ENCODE results near the gene RAB41.

RAB41 gene

DNA sequence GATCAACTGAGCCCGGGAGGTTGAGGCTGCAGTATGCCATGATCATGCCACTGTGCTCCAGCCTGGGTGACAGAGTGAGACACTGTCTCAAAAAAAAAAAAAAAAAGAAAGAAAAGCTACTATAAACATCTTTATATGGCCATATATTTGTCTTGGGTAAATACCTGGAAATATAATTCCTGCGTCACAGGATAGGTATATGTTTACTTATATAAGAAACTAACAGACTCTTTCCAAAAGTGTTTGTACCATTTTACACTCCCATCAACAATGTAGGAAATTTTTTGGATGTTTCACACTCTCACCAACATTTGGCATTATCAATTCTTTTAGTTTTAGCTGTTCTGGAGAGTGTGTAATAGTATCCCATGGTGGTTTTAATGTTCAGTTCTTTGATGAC lies 34.7 kb upstream of the RAB41 start:
- Mint-ChIP-seq H3K9me3 (peaks cover 2% of the 10 kb centered on the region), H3K4me1 (no peaks in the 10 kb centered on the region), H3K27me3 (ENCODE audit: low read depth) (no peaks in the 10 kb centered on the region), H3K36me3 (ENCODE audit: low read depth) (no peaks in the 10 kb centered on the region), H3K4me3 (no peak overlapping the region), H3K27ac (no peak overlapping the region)
- no peak for TF ChIP-seq CTCF (IDR thresholded peaks at IDR 0.05; ENCODE audit: unreplicated experiment in 3 of 3)

- Mint-ChIP-seq H3K9me3 (peaks cover 2% of the 10 kb centered on the region), H3K36me3 (ENCODE audit: low read depth) (no peaks in the 10 kb centered on the region), H3K27me3 (ENCODE audit: low read depth) (no peaks in the 10 kb centered on the region), H3K27ac (no peak overlapping the region), H3K4me3 (no peak overlapping the region), H3K4me1 (no peaks in the 10 kb centered on the region)
- TF ChIP-seq CTCF (IDR thresholded peaks at IDR 0.05; ENCODE audit: unreplicated experiment in 3 of 3): no peak
These were observed 29.5 kb upstream of the RAB41 start for GRCh38 chrX:70252491-70252890.

DNA sequence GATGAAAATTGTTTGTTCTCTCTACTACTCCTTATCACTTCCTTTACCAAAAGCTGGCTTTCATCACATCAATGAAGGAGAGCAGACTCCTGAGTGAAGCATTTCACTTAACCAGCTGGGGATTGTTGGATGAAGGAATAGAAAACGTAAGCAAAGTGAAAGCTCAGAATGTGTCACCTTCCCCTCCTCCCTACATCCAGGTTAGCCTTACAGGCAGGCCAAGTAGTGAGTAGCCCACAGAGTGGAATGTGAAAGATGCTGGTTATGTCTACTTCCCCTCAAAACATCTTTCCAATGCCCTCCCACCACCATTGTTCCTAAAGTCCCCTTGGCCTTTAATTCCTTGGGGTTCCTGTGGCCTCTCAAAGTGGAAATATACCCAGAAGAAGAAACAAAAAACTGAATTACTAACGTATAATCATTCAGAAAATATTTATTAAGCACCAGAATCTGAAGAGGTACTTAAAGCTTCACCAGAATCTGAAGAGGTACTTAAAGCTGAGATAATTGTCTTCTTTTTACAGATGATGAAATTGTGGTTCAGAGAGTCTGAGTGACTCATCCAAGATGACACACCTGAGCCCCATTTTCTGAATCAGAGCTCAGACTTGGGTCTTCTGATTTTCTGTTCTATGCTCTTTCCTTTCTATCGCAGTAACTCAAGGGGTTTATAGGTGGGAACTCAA lies 28.5 kb upstream of the RAB41 start:
- no peaks in the 10 kb centered on the region for H3K27me3 Mint-ChIP-seq (ENCODE audit: low read depth)
- H3K27ac Mint-ChIP-seq: no peak overlapping the region
- no peak for TF ChIP-seq CTCF (IDR thresholded peaks at IDR 0.05; ENCODE audit: unreplicated experiment in 3 of 3)
- H3K4me3 Mint-ChIP-seq: no peak overlapping the region
- peaks cover 2% of the 10 kb centered on the region for H3K9me3 Mint-ChIP-seq
- H3K4me1 Mint-ChIP-seq: no peaks in the 10 kb centered on the region
- H3K36me3 Mint-ChIP-seq (ENCODE audit: low read depth): no peaks in the 10 kb centered on the region

DNA sequence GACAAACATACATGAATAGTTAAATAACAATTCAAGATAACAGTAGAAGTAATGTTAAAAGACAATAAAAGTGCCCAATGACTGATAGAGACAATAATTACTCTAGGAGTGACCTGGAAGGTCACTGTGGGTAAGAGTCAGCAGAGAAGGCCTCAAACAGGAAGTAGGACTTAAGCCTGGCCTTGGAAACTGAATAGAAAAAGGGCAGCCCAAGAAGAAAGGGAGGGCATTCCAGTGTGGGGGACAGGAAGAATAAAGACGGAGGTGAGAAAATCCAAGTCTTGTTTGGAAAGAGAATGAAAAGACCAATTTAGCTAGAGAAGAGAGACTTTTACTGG lies 27.9 kb upstream of the RAB41 start:
- H3K4me3 Mint-ChIP-seq: no peak overlapping the region
- no peak overlapping the region for H3K27ac Mint-ChIP-seq
- H3K36me3 Mint-ChIP-seq (ENCODE audit: low read depth): no peaks in the 10 kb centered on the region
- TF ChIP-seq CTCF (IDR thresholded peaks at IDR 0.05; ENCODE audit: unreplicated experiment in 3 of 3): no peak
- H3K9me3 Mint-ChIP-seq: peaks cover 2% of the 10 kb centered on the region
- H3K27me3 Mint-ChIP-seq (ENCODE audit: low read depth): no peaks in the 10 kb centered on the region
- no peaks in the 10 kb centered on the region for H3K4me1 Mint-ChIP-seq

DNA sequence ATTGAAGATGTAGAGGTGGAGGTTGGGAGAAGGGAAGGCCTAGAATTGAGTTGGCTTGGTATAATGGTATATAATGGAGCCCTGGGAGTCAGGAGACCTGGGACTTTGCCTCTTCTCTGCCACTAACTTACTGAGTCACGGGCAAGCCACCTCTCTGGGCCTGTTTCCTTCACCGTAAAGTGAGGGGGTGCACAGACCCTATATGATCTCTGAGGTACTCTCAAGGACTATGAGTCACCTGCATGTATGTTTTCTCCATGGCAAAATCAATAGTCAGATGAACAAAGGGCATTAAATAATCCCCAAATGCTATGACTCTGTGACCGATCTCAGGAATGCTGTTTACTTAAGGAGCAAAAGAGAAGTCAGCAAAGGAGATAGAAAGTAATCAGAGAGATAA lies 27.1 kb upstream of the RAB41 start:
- TF ChIP-seq CTCF (IDR thresholded peaks at IDR 0.05; ENCODE audit: unreplicated experiment in 3 of 3): no peak
- no peaks in the 10 kb centered on the region for H3K27me3 Mint-ChIP-seq (ENCODE audit: low read depth)
- no peaks in the 10 kb centered on the region for H3K4me1 Mint-ChIP-seq
- H3K9me3 Mint-ChIP-seq: peaks cover 3% of the 10 kb centered on the region
- no peak overlapping the region for H3K4me3 Mint-ChIP-seq
- no peak overlapping the region for H3K27ac Mint-ChIP-seq
- no peaks in the 10 kb centered on the region for H3K36me3 Mint-ChIP-seq (ENCODE audit: low read depth)

DNA sequence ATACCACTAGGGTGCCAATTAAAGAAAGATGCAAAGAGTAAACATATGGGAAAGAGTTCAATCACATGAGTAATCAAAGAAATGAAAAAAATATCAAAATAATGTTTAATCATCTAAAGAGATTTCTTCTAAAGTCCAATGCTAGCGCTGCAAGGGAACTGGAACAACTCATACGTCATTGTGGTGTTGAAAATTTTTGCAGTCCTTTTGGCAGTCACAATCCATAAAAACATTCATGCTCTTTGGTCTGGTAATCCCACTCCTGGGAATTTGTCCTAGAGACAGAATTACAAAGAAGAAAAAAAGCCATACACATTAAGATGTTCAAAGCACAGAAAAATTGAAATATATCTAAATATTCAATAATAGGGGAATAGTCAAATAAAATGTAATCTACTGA lies 26.5 kb upstream of the RAB41 start:
- no peak for TF ChIP-seq CTCF (IDR thresholded peaks at IDR 0.05; ENCODE audit: unreplicated experiment in 3 of 3)
- Mint-ChIP-seq H3K4me3 (no peak overlapping the region), H3K27me3 (ENCODE audit: low read depth) (no peaks in the 10 kb centered on the region), H3K9me3 (peaks cover 2% of the 10 kb centered on the region), H3K36me3 (ENCODE audit: low read depth) (no peaks in the 10 kb centered on the region), H3K4me1 (no peaks in the 10 kb centered on the region), H3K27ac (no peak overlapping the region)
